Measurements from ENCODE around the gene MTHFS.

MTHFS gene

GRCh38 chr15:79875213-79875612, 21.6 kb downstream of the MTHFS start:
- DNase-seq (ENCODE audit: low spot score) = no peak

GRCh38 chr15:79874242-79874641, 22.6 kb downstream of the MTHFS start:
- DNase-seq (ENCODE audit: low spot score) = peak; percentile 55

- no peak for DNase-seq (ENCODE audit: low spot score)
Measured at GRCh38 chr15:79872358-79873017, 24.3 kb downstream of the MTHFS start.

GRCh38 chr15:79868554-79868953, 28.3 kb downstream of the MTHFS start:
- DNase-seq (ENCODE audit: low spot score) = no peak

GRCh38 chr15:79863886-79864285, 32.9 kb downstream of the MTHFS start:
- no peak for DNase-seq (ENCODE audit: low spot score)

- DNase-seq (ENCODE audit: low spot score) = no peak
Measured at GRCh38 chr15:79862191-79862590, 34.6 kb downstream of the MTHFS start.

- DNase-seq (ENCODE audit: low spot score) = no peak
Measured at GRCh38 chr15:79860661-79861060, 36.2 kb downstream of the MTHFS start.

GRCh38 chr15:79858469-79858868, 38.3 kb downstream of the MTHFS start:
- no peak for DNase-seq (ENCODE audit: low spot score)

- DNase-seq (ENCODE audit: low spot score) = peak; percentile 74
Measured at GRCh38 chr15:79853492-79854328, 43.1 kb downstream of the MTHFS start.

GRCh38 chr15:79849789-79850188, 47.0 kb downstream of the MTHFS start:
- no peak for DNase-seq (ENCODE audit: low spot score)

- no peak for DNase-seq (ENCODE audit: low spot score)
Measured at GRCh38 chr15:79846539-79846938, 50.3 kb downstream of the MTHFS start.

GRCh38 chr15:79844221-79844620, 52.6 kb downstream of the MTHFS start:
- no peak for DNase-seq (ENCODE audit: low spot score)

GRCh38 chr15:79837846-79838245, 59.0 kb downstream of the MTHFS start:
- no peak for DNase-seq (ENCODE audit: low spot score)

GRCh38 chr15:79834495-79834894, 62.3 kb downstream of the MTHFS start:
- peak; percentile 6 for DNase-seq (ENCODE audit: low spot score)

- DNase-seq (ENCODE audit: low spot score) = no peak
Measured at GRCh38 chr15:79832367-79833120, 64.3 kb downstream of the MTHFS start.

- no peak for DNase-seq (ENCODE audit: low spot score)
Measured at GRCh38 chr15:79831604-79832003, 65.2 kb downstream of the MTHFS start.

- no peak for DNase-seq (ENCODE audit: low spot score)
Measured at GRCh38 chr15:79829950-79830349, 66.9 kb downstream of the MTHFS start.

GRCh38 chr15:79828447-79828846, 68.4 kb downstream of the MTHFS start:
- no peak for DNase-seq (ENCODE audit: low spot score)

- DNase-seq (ENCODE audit: low spot score) = no peak
Measured at GRCh38 chr15:79826800-79827199, 70.0 kb downstream of the MTHFS start.

- DNase-seq (ENCODE audit: low spot score) = no peak
Measured at GRCh38 chr15:79824136-79824701, 72.6 kb downstream of the MTHFS start.

GRCh38 chr15:79820820-79821219, 76.0 kb downstream of the MTHFS start:
- DNase-seq (ENCODE audit: low spot score) = no peak

- DNase-seq (ENCODE audit: low spot score) = no peak
Measured at GRCh38 chr15:79820176-79820575, 76.6 kb downstream of the MTHFS start.

Measured in LoVo (cell line).